ENCODE results near the gene FYB1.
A peak's percentile ranks its signal among the peaks of the same experiment; 100 is the strongest.

FYB1 gene

GRCh38 chr5:39131210-39132127 is 87.9 kb downstream of the FYB1 start:
- no peaks in the 10 kb centered on the region for H3K27me3 Mint-ChIP-seq
- H3K9me3 Mint-ChIP-seq: no peaks in the 10 kb centered on the region
- peaks cover 83% of the 10 kb centered on the region for H3K36me3 Mint-ChIP-seq (ENCODE audit: low read depth)
- DNase-seq: no peak
- H3K4me1 Mint-ChIP-seq (ENCODE audit: low read depth): peaks cover 56% of the 10 kb centered on the region
- H3K4me3 Mint-ChIP-seq: no peak overlapping the region
- peak overlapping the region; percentile 45 for H3K27ac Mint-ChIP-seq

- no peak for DNase-seq
- no peak overlapping the region for H3K27ac Mint-ChIP-seq
- H3K36me3 Mint-ChIP-seq (ENCODE audit: low read depth): peaks cover 87% of the 10 kb centered on the region
- H3K4me3 Mint-ChIP-seq: no peak overlapping the region
- H3K27me3 Mint-ChIP-seq: no peaks in the 10 kb centered on the region
- peaks cover 60% of the 10 kb centered on the region for H3K4me1 Mint-ChIP-seq (ENCODE audit: low read depth)
- H3K9me3 Mint-ChIP-seq: no peaks in the 10 kb centered on the region
Measured at GRCh38 chr5:39130716-39131115, 88.6 kb downstream of the FYB1 start.

GRCh38 chr5:39121922-39122321 is 97.4 kb downstream of the FYB1 start:
- Mint-ChIP-seq H3K9me3 (no peaks in the 10 kb centered on the region), H3K27ac (peak overlapping the region; percentile 88), H3K36me3 (ENCODE audit: low read depth) (peaks cover 63% of the 10 kb centered on the region), H3K4me1 (ENCODE audit: low read depth) (peaks cover 55% of the 10 kb centered on the region), H3K27me3 (no peaks in the 10 kb centered on the region), H3K4me3 (no peak overlapping the region)
- DNase-seq: no peak

GRCh38 chr5:39121315-39121714 is 98.0 kb downstream of the FYB1 start:
- DNase-seq: no peak
- H3K4me3 Mint-ChIP-seq: peak overlapping the region; percentile 20
- H3K9me3 Mint-ChIP-seq: no peaks in the 10 kb centered on the region
- H3K27ac Mint-ChIP-seq: peak overlapping the region; percentile 88
- H3K4me1 Mint-ChIP-seq (ENCODE audit: low read depth): peaks cover 61% of the 10 kb centered on the region
- H3K27me3 Mint-ChIP-seq: no peaks in the 10 kb centered on the region
- peaks cover 67% of the 10 kb centered on the region for H3K36me3 Mint-ChIP-seq (ENCODE audit: low read depth)

- Mint-ChIP-seq H3K27ac (peak overlapping the region; percentile 62), H3K36me3 (ENCODE audit: low read depth) (peaks cover 70% of the 10 kb centered on the region), H3K27me3 (no peaks in the 10 kb centered on the region), H3K4me1 (ENCODE audit: low read depth) (peaks cover 64% of the 10 kb centered on the region), H3K9me3 (no peaks in the 10 kb centered on the region), H3K4me3 (no peak overlapping the region)
- no peak for DNase-seq
Measured at GRCh38 chr5:39120052-39120420, 99.3 kb downstream of the FYB1 start.

GRCh38 chr5:39119404-39120051 is 99.8 kb downstream of the FYB1 start:
- Mint-ChIP-seq H3K27ac (peak overlapping the region; percentile 77), H3K36me3 (ENCODE audit: low read depth) (peaks cover 73% of the 10 kb centered on the region), H3K27me3 (no peaks in the 10 kb centered on the region), H3K4me1 (ENCODE audit: low read depth) (peaks cover 63% of the 10 kb centered on the region), H3K9me3 (no peaks in the 10 kb centered on the region), H3K4me3 (no peak overlapping the region)
- DNase-seq: no peak

GRCh38 chr5:39118638-39119037 is 100.7 kb downstream of the FYB1 start:
- Mint-ChIP-seq H3K36me3 (ENCODE audit: low read depth) (peaks cover 78% of the 10 kb centered on the region), H3K4me3 (no peak overlapping the region), H3K27me3 (no peaks in the 10 kb centered on the region), H3K27ac (peak overlapping the region; percentile 88), H3K4me1 (ENCODE audit: low read depth) (peaks cover 69% of the 10 kb centered on the region), H3K9me3 (no peaks in the 10 kb centered on the region)
- DNase-seq: no peak

- H3K4me3 Mint-ChIP-seq: no peak overlapping the region
Measured at GRCh38 chr5:39117401-39117800, 102.0 kb downstream of the FYB1 start.

GRCh38 chr5:39116344-39117170 is 102.8 kb downstream of the FYB1 start:
- no peak for DNase-seq
- Mint-ChIP-seq H3K4me1 (ENCODE audit: low read depth) (peaks cover 66% of the 10 kb centered on the region), H3K4me3 (no peak overlapping the region), H3K9me3 (no peaks in the 10 kb centered on the region), H3K27me3 (no peaks in the 10 kb centered on the region), H3K27ac (peak overlapping the region; percentile 83), H3K36me3 (ENCODE audit: low read depth) (peaks cover 76% of the 10 kb centered on the region)

More at GRCh38 chr5:39117401-39117800, 102.0 kb downstream of the FYB1 start:
- Mint-ChIP-seq H3K4me1 (ENCODE audit: low read depth) (peaks cover 72% of the 10 kb centered on the region), H3K27me3 (no peaks in the 10 kb centered on the region), H3K27ac (peak overlapping the region; percentile 88), H3K9me3 (no peaks in the 10 kb centered on the region), H3K36me3 (ENCODE audit: low read depth) (peaks cover 82% of the 10 kb centered on the region)
- DNase-seq: no peak

- Mint-ChIP-seq H3K27me3 (no peaks in the 10 kb centered on the region), H3K4me3 (no peak overlapping the region), H3K4me1 (ENCODE audit: low read depth) (peaks cover 60% of the 10 kb centered on the region), H3K27ac (peak overlapping the region; percentile 31), H3K36me3 (ENCODE audit: low read depth) (peaks cover 74% of the 10 kb centered on the region), H3K9me3 (no peaks in the 10 kb centered on the region)
- no peak for DNase-seq
Measured at GRCh38 chr5:39115644-39116343, 103.6 kb downstream of the FYB1 start.

- H3K27ac Mint-ChIP-seq: peak overlapping the region; percentile 15
- H3K36me3 Mint-ChIP-seq (ENCODE audit: low read depth): peaks cover 78% of the 10 kb centered on the region
- no peaks in the 10 kb centered on the region for H3K9me3 Mint-ChIP-seq
- DNase-seq: no peak
- no peaks in the 10 kb centered on the region for H3K27me3 Mint-ChIP-seq
- H3K4me1 Mint-ChIP-seq (ENCODE audit: low read depth): peaks cover 56% of the 10 kb centered on the region
- no peak overlapping the region for H3K4me3 Mint-ChIP-seq
Measured at GRCh38 chr5:39114155-39114554, 105.2 kb downstream of the FYB1 start.

GRCh38 chr5:39113354-39113953 is 105.9 kb downstream of the FYB1 start:
- H3K4me3 Mint-ChIP-seq: no peak overlapping the region
- DNase-seq: no peak
- no peaks in the 10 kb centered on the region for H3K9me3 Mint-ChIP-seq
- no peaks in the 10 kb centered on the region for H3K27me3 Mint-ChIP-seq
- H3K27ac Mint-ChIP-seq: peak overlapping the region; percentile 66
- H3K4me1 Mint-ChIP-seq (ENCODE audit: low read depth): peaks cover 52% of the 10 kb centered on the region
- H3K36me3 Mint-ChIP-seq (ENCODE audit: low read depth): peaks cover 81% of the 10 kb centered on the region

- Mint-ChIP-seq H3K27ac (no peak overlapping the region), H3K36me3 (ENCODE audit: low read depth) (peaks cover 60% of the 10 kb centered on the region), H3K4me3 (no peak overlapping the region), H3K27me3 (no peaks in the 10 kb centered on the region), H3K9me3 (no peaks in the 10 kb centered on the region), H3K4me1 (ENCODE audit: low read depth) (peaks cover 26% of the 10 kb centered on the region)
- DNase-seq: no peak
Measured at GRCh38 chr5:39109606-39110005, 109.8 kb downstream of the FYB1 start.

- Mint-ChIP-seq H3K36me3 (ENCODE audit: low read depth) (peaks cover 60% of the 10 kb centered on the region), H3K4me1 (ENCODE audit: low read depth) (peaks cover 20% of the 10 kb centered on the region), H3K9me3 (no peaks in the 10 kb centered on the region), H3K4me3 (no peak overlapping the region), H3K27me3 (no peaks in the 10 kb centered on the region), H3K27ac (peak overlapping the region; percentile 74)
- DNase-seq: no peak
Measured at GRCh38 chr5:39108987-39109386, 110.4 kb downstream of the FYB1 start.

Measured in activated T-cell treated with anti-CD3 and anti-CD28 coated beads, Interleukin-2, amount 50 U/mL, for 24 hours (primary cell).